ENCODE data around the gene ZNF805. TPM values are rescaled to one million over a fixed set of nuclear protein-coding genes. Genes with fewer than 3 reads are reported as not detected.
"Not testable (repeated sequence)": the region's sequence is repeated elsewhere in the genome, so short reads cannot be mapped to it uniquely, and the experiment has no call there.

Gene ZNF805
- total RNA-seq, result 13.7 and 20.2 TPM in 2 replicates
- polyA plus RNA-seq, result 4.8 TPM in 2 replicates

DNA sequence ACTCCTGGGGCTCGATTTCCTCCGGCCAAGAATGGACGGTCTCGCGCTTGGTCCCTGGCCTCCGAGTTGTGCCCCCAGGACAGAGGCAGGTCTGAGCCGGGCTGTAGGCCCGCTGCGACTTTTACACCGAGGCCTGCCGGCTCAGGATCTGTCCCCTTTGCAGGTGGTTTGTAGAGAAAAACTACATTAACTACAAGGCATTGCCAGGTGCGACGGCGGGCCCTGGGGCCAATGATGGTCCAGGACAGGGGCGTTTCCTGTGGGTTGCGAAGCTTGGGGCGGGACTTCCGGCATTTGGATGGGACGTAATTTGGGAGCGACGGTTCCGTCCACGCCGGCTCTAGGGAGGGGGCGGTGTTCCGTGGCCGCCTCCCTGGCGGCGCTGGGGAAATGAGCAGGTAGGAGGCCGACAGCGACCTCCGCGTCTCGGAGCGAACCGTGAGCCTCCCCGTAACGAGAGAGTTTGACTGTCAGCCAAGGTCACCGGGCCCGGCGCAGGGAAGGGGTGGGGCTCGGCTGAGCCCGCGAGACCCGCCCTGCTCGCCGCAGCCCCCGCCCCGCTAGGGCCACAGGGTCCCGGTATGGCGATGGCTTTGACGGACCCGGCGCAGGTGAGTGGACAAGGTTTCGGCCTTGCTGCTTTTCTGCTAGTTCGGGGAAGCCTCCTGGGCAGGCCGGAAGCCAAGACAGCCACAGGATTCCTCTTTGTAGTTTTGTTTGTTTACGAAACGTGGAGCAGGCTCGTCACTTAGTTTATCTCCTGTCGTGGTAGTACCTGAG, at the start of gene ZNF805:
ZNF805 (plus strand) TSS at position 322 of the 780 bp plus-strand sequence; CDS start at position 582, 260 bp downstream.
- DNase-seq (ENCODE audit: low read depth in 1 of 2, low spot score in 1 of 2), result peak; percentile 95 to 96
- peak within 1 kb of the TSS; percentile 96 for H3K27ac ChIP-seq
- TF ChIP-seq, protein P1, sequence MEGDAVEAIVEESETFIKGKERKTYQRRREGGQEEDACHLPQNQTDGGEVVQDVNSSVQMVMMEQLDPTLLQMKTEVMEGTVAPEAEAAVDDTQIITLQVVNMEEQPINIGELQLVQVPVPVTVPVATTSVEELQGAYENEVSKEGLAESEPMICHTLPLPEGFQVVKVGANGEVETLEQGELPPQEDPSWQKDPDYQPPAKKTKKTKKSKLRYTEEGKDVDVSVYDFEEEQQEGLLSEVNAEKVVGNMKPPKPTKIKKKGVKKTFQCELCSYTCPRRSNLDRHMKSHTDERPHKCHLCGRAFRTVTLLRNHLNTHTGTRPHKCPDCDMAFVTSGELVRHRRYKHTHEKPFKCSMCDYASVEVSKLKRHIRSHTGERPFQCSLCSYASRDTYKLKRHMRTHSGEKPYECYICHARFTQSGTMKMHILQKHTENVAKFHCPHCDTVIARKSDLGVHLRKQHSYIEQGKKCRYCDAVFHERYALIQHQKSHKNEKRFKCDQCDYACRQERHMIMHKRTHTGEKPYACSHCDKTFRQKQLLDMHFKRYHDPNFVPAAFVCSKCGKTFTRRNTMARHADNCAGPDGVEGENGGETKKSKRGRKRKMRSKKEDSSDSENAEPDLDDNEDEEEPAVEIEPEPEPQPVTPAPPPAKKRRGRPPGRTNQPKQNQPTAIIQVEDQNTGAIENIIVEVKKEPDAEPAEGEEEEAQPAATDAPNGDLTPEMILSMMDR (IDR thresholded peaks at IDR 0.05; ENCODE audit: low read depth, low read length), result no peak
- no peaks in the 10 kb centered on the region for H3K27me3 ChIP-seq
- H3K4me1 ChIP-seq (ENCODE audit: low read depth), result peaks cover 12% of the 10 kb centered on the region
- peaks cover 6% of the 10 kb centered on the region for H3K36me3 ChIP-seq
- H3K4me3 ChIP-seq, result peak within 1 kb of the TSS; percentile 57
- H3K9me3 ChIP-seq (ENCODE audit: low read depth), result no peaks in the 10 kb centered on the region

DNA sequence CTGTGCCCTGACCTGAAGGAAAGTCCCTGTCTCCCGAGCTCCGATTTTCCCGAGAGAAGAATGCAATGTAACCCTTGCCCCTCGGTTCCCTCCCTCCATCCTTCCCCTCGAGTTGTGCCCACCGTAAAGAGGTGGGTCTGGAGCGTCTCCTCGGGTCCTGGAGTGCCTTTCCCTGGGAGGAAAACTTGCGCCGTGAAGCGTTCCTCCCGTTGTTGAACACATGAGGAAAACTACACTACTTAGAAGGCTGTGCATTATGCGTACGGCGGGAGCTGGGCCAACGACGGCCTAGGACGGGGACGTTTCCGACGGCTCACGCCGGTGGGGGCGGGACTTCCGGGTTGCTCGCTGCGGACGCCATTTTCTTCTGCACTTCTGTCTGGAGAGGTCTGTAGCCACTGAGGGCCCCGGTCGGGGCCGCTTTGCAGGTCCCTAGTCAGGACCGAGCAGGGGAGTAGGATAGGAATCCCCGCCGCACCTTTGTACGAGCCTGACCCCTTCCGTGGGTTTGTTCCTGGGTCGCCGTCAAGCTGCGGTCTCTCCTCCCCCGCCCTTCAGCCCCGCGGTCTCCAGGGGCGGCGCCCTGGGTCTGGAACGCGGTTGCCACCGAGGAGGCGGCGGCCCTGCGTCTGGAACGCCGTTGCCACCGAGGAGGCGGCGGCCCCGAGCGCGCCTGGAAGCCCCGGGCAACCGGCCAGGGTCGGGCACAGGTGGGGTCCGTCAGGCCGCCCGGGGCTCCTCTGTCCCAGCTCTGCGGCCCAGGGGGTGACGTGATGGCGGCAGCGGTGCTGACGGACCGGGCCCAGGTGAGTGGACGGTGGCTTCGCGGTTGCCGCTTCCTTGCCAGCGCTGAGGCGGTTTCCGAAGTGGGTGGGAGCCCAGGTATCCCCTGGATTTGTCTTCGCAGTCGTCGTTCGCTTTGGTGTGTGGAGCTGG, 49.0 kb upstream of the ZNF805 start, which contains the start of gene ZNF264:
ZNF264 (plus strand) TSS at position 360 of the 936 bp plus-strand sequence; CDS start at position 774, 414 bp downstream.
- peaks cover 27% of the 10 kb centered on the region for H3K36me3 ChIP-seq
- peak within 1 kb of the TSS; percentile 95 for H3K27ac ChIP-seq
- TF ChIP-seq, protein P1 (IDR thresholded peaks at IDR 0.05; ENCODE audit: low read depth, low read length), result no peak
- H3K4me3 ChIP-seq, result peak within 1 kb of the TSS; percentile 91
- H3K4me1 ChIP-seq (ENCODE audit: low read depth), result peaks cover 7% of the 10 kb centered on the region
- H3K9me3 ChIP-seq (ENCODE audit: low read depth), result no peaks in the 10 kb centered on the region
- DNase-seq (ENCODE audit: low read depth in 1 of 2, low spot score in 1 of 2), result peak; percentile 90 to 93
- no peaks in the 10 kb centered on the region for H3K27me3 ChIP-seq

DNA sequence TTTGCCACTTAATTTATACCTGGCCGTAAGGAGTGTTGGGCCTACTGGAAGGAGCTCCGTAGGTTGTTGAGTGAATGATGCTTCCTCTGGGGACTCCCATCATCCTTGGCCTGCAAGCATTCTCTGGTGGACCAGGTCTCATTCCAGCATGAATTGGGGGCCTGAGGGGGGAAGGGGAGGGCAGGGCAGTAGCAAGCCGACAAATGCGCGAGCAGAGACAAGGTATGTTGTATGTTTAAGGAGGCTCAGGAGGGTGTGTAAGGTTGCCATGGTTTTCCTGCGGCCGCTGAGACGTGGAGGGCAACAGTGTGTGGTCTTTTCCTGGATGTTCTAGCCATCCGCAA, 48.4 kb upstream of the ZNF805 start:
- Histone ChIP-seq H3K4me1 (ENCODE audit: low read depth) (peaks cover 7% of the 10 kb centered on the region), H3K36me3 (peaks cover 33% of the 10 kb centered on the region), H3K9me3 (ENCODE audit: low read depth) (no peaks in the 10 kb centered on the region), H3K27me3 (no peaks in the 10 kb centered on the region), H3K4me3 (peak overlapping the region; percentile 91), H3K27ac (peak overlapping the region; percentile 95)
- DNase-seq (ENCODE audit: low read depth in 1 of 2, low spot score in 1 of 2), result peak; percentile 1 to 9
- TF ChIP-seq, protein P1 (IDR thresholded peaks at IDR 0.05; ENCODE audit: low read depth, low read length), result no peak

GRCh38 chr19:57192993-57193392, 47.4 kb upstream of the ZNF805 start:
- Histone ChIP-seq H3K36me3 (peaks cover 33% of the 10 kb centered on the region), H3K27ac (no peak overlapping the region), H3K4me3 (peak overlapping the region; percentile 91), H3K27me3 (no peaks in the 10 kb centered on the region), H3K9me3 (ENCODE audit: low read depth) (no peaks in the 10 kb centered on the region), H3K4me1 (ENCODE audit: low read depth) (peaks cover 7% of the 10 kb centered on the region)
- TF ChIP-seq, protein P1 (IDR thresholded peaks at IDR 0.05; ENCODE audit: low read depth, low read length), result no peak
- DNase-seq (ENCODE audit: low read depth in 1 of 2, low spot score in 1 of 2), result no peak

- H3K4me3 ChIP-seq; DNase-seq (ENCODE audit: low read depth in 1 of 2, low spot score in 1 of 2); H3K27ac ChIP-seq; H3K9me3 ChIP-seq (ENCODE audit: low read depth); H3K4me1 ChIP-seq (ENCODE audit: low read depth); H3K27me3 ChIP-seq: not testable (repeated sequence)
- H3K36me3 ChIP-seq, result peaks cover 33% of the 10 kb centered on the region
Observed at GRCh38 chr19:57197874-57198273, 42.6 kb upstream of the ZNF805 start.
